ENCODE measurements around the gene SASS6. TPM values are rescaled to one million over a fixed set of nuclear protein-coding genes. Genes with fewer than 3 reads are reported as not detected.

Gene SASS6
- total RNA-seq, 1 donor from 2014 or later, result 15.2 TPM

- H3K9me3 Mint-ChIP-seq, result no peaks in the 10 kb centered on the region
- DNase-seq (ENCODE audit: low read depth, low spot score), result no peak
- H3K4me1 Mint-ChIP-seq, result peaks cover 37% of the 10 kb centered on the region
- peaks cover 3% of the 10 kb centered on the region for H3K36me3 Mint-ChIP-seq (ENCODE audit: low read depth)
- TF ChIP-seq CTCF (conservative IDR thresholded peaks at IDR 0.05), result peak; percentile 56
- no peaks in the 10 kb centered on the region for H3K27me3 Mint-ChIP-seq (ENCODE audit: low read depth)
- H3K27ac Mint-ChIP-seq (ENCODE audit: unreplicated experiment), result no peak overlapping the region
- peak overlapping the region; percentile 85 for H3K4me3 Mint-ChIP-seq
Observed at GRCh38 chr1:100034470-100034869, 98.3 kb downstream of the SASS6 start.

Other genes starting within 250 kb of the SASS6 start
- gene SLC35A3, start 162.9 kb downstream of the SASS6 start, total RNA-seq, result 12.0 and 12.6 TPM in 2 replicates
- gene TRMT13, start 233 bp upstream of the SASS6 start, total RNA-seq, result 14.6 and 17.8 TPM in 2 replicates
- 1.3 and 1.4 TPM in 2 replicates for gene LRRC39, start 45.3 kb upstream of the SASS6 start, total RNA-seq
- gene DBT, start 116.9 kb upstream of the SASS6 start, total RNA-seq, result 11.8 and 13.1 TPM in 2 replicates
- gene RTCA, start 133.3 kb upstream of the SASS6 start, total RNA-seq, result 29.0 and 29.6 TPM in 2 replicates
- gene CDC14A, start 219.6 kb upstream of the SASS6 start, total RNA-seq, result 15.7 and 16.6 TPM in 2 replicates